ENCODE data around the gene HSPB1. TPM values are rescaled to one million over a fixed set of nuclear protein-coding genes. Genes with fewer than 3 reads are reported as not detected.

HSPB1 gene
- total and polyA plus RNA-seq, 2 of the 13 experiments (the other 11 are each of a cell fraction or from before 2014, with no cell fraction given) = 21.0 to 38.6 TPM

GRCh38 chr7:76317782-76318487 is 15.5 kb downstream of the HSPB1 start (continued):
- TF ChIP-seq ZNF687 (CRISPR knock-in tag; IDR thresholded peaks at IDR 0.05) (peak; percentile 93), ZNF564 (CRISPR knock-in tag; IDR thresholded peaks at IDR 0.05) (peak; percentile 27; the same call in 1 of the 2 replicates), SP1 (IDR thresholded peaks at IDR 0.05) (no peak), SP1 (CRISPR knock-in tag; IDR thresholded peaks at IDR 0.05) (peak; percentile 57; the same call in 1 of the 2 replicates), TCF12 (IDR thresholded peaks at IDR 0.05) (no peak), TCF12 (CRISPR knock-in tag; IDR thresholded peaks at IDR 0.05) (no peak), HNRNPK (IDR thresholded peaks at IDR 0.05; ENCODE audit: low read depth, low read length, poor library complexity, severe bottlenecking) (peak; percentile 26), AGO1 (IDR thresholded peaks at IDR 0.05; ENCODE audit: low read depth, low read length, poor library complexity, severe bottlenecking) (peak; percentile 63), HIVEP1 (CRISPR knock-in tag; IDR thresholded peaks at IDR 0.05) (no peak), KDM2A (CRISPR knock-in tag; IDR thresholded peaks at IDR 0.05; ENCODE audit: borderline replicate concordance, low read depth) (peak; percentile 41; the same call in 1 of the 2 replicates), MXD4 (CRISPR knock-in tag; IDR thresholded peaks at IDR 0.05) (no peak), PHF8 (CRISPR knock-in tag; IDR thresholded peaks at IDR 0.05) (peak; percentile 88), PHF20 (CRISPR knock-in tag; IDR thresholded peaks at IDR 0.05) (peak; percentile 7; the same call in 1 of the 2 replicates), ZBTB38 (CRISPR knock-in tag; IDR thresholded peaks at IDR 0.05) (peak; percentile 66), SRSF1 (optimal IDR thresholded peaks at IDR 0.05; ENCODE audit: low read depth, low read length) (no peak), HNRNPLL (IDR thresholded peaks at IDR 0.05; ENCODE audit: low read depth, low read length, poor library complexity, severe bottlenecking) (peak; percentile 75), THRA (CRISPR knock-in tag; IDR thresholded peaks at IDR 0.05; ENCODE audit: borderline replicate concordance) (no peak), RARG (CRISPR knock-in tag; IDR thresholded peaks at IDR 0.05; ENCODE audit: low read depth) (no peak), ISX (CRISPR knock-in tag; conservative IDR thresholded peaks at IDR 0.05) (no peak), SAP130 (CRISPR knock-in tag; IDR thresholded peaks at IDR 0.05; ENCODE audit: low read depth) (peak; percentile 28)
- TF ChIP-seq, protein P1, sequence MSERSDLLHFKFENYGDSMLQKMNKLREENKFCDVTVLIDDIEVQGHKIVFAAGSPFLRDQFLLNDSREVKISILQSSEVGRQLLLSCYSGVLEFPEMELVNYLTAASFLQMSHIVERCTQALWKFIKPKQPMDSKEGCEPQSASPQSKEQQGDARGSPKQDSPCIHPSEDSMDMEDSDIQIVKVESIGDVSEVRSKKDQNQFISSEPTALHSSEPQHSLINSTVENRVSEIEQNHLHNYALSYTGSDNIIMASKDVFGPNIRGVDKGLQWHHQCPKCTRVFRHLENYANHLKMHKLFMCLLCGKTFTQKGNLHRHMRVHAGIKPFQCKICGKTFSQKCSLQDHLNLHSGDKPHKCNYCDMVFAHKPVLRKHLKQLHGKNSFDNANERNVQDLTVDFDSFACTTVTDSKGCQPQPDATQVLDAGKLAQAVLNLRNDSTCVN (CRISPR knock-in tag; IDR thresholded peaks at IDR 0.05; ENCODE audit: borderline replicate concordance) = peak; percentile 12; the same call in 1 of the 2 replicates
- TF ChIP-seq, protein P2, sequence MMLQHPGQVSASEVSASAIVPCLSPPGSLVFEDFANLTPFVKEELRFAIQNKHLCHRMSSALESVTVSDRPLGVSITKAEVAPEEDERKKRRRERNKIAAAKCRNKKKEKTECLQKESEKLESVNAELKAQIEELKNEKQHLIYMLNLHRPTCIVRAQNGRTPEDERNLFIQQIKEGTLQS (CRISPR knock-in tag; IDR thresholded peaks at IDR 0.05) = 0 out of 2 replicates have a peak, but pooled peaks have one; percentile 15

All from HepG2 (cell line).